IPS DF 19.7 (cell line): ENCODE results near the gene ZNF579.

ENCODE experiments used
- DNase-seq: peaks from one replicate; pipeline ENCODE4 v3.0.0-alpha.2; 2013; ENCODE audit warnings: low read depth, low spot score

ZNF579 gene

GRCh38 chr19:55611983-55612645 lies 31.5 kb upstream of the ZNF579 start:
- DNase-seq = no peak

- DNase-seq = no peak
Measured at GRCh38 chr19:55611300-55611982, 30.8 kb upstream of the ZNF579 start.

GRCh38 chr19:55609326-55609725 lies 28.7 kb upstream of the ZNF579 start:
- no peak for DNase-seq

GRCh38 chr19:55606817-55607216 lies 26.2 kb upstream of the ZNF579 start:
- no peak for DNase-seq

- DNase-seq = no peak
Measured at GRCh38 chr19:55606471-55606787, 25.8 kb upstream of the ZNF579 start.

- no peak for DNase-seq
Measured at GRCh38 chr19:55605637-55606470, 25.2 kb upstream of the ZNF579 start, which contains the start of gene ZNF865. Gene ZNF865, plus strand, starts transcription at chr19:55605647. Its CDS starts 7,972 bp downstream, at chr19:55613619.

GRCh38 chr19:55605207-55605636 lies 24.6 kb upstream of the ZNF579 start:
- no peak for DNase-seq

- no peak for DNase-seq
Measured at GRCh38 chr19:55603581-55604292, 23.1 kb upstream of the ZNF579 start.

DNA sequence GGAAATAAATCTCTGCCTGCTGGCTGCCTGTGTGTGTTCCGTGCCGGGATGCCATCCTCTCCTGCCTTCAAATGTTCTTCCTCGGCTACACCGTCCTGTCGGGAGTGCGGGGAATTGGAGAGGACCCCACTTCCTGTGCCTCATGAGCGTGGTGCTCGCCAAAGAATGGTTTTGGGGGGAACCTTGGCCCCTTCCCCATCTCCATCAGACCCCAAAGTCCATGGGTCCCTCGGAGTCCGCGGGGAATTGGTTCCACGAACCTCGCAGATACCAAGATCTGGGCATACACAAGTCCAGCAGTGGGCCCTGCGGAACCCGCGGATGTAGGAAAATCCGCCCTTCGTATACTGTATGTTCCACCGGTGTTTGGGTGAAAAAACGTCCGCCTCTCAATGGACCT lies 22.5 kb upstream of the ZNF579 start:
- DNase-seq = no peak

- no peak for DNase-seq
Measured at GRCh38 chr19:55602104-55603001, 21.7 kb upstream of the ZNF579 start.

DNA sequence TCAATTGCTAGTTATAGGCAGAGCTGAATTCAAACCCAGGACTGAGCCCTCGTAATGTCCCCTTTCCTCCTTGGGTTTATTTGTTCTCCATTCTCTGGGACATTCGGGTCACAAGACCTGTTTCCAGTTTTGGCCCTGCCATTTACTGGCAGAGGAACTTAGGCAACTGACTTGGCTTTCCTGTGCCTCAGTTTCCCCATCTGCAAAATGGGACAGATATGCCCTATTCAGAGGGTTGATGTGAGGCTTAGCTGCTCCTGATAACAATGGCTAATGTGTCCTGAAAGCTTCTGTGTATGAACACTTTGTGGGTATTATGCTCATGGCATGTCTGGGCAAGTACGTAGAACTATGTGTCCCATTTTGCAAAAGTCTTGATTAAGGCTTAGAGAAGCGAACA lies 20.4 kb upstream of the ZNF579 start:
- no peak for DNase-seq

- no peak for DNase-seq
Measured at GRCh38 chr19:55600662-55601028, 20.0 kb upstream of the ZNF579 start.

DNA sequence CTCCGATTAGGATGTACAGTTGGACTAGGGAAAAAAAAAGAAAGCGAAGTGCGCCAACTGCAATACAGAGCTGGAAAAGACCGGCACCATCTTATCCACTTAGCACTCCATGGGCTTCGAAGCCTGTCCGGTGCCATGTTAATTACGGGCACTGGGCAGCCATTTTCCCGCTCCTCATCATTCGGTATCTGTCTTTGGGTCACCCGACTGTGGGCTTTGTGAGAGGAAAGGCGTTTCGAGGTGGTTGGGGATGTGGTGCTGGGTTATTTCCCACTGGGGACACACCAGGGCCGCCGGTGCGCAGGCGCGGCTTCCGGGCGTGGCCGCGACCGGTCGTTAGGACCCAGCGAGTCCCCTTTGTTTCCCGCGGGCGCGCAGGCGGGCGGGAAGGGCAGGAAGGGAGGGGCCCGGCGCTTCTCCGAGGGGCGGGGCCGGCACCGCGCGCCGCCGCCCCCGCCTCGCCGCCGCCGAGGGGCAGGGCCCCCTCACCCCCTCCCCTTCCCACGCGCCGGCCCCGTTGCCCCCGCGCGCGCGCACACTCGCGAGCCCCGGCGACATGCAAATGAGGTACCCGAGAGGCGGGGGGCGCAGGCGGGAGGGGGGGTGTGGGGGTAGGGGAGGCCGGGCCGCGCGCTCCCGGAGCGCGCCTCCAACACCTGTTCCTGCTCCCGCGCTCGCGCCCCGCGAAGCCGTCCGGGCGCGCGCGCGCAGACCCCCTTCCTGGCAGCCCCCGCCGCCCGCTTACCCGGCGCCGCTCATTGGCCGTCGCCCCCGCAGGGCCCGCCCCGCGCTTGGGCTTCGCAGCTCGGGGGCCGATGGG lies 19.4 kb upstream of the ZNF579 start, which contains the start of gene ZNF524:
TSS of gene ZNF524 (plus strand) at position 447 of the 820 bp plus-strand sequence. CDS start 1,825 bp downstream, outside the sequence.
- DNase-seq = no peak

DNA sequence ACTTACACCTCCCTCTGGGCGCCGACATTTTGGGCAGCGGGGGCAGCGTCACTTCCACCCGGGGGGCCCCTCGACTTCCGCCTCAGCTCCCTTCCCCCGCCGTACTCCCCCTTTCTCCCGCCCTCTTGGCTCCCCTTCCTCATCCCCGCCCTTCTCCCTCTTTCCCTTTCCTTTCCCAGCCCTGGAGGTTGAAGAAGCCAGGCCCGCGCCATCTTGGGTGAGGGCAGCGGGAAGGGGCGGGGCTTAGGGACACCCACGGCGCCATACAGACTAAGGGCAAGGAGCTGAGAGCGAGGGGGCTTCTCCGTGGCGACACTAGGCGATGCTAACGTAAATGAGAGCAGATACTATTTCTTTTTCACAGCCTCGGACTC lies 18.8 kb upstream of the ZNF579 start, which contains the start of gene FIZ1:
TSS of gene FIZ1 (minus strand) at position 50 of the 374 bp plus-strand sequence. CDS start 1,652 bp downstream, outside the sequence.
- no peak for DNase-seq

GRCh38 chr19:55598719-55599467 lies 18.2 kb upstream of the ZNF579 start:
- DNase-seq = no peak

DNA sequence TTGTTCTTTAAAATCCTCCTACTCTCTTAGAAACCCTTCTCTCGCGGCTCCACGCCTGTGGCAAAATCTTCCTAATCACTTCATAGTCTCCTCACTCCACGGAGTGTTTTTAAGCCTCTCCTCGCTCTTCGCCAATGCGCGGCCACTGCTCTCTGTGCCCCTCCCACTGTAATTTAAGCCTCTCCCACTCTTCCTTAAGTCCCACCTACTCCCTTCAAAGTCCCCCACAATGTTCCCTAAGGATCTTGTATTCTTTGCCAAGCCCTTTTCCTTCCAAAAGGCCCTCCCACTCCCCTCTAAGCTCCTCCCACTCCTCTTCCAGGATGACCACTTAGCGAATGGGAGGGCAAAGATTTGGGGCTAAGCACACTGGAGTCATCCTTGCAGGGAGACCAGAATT lies 17.4 kb upstream of the ZNF579 start:
- DNase-seq = no peak

DNA sequence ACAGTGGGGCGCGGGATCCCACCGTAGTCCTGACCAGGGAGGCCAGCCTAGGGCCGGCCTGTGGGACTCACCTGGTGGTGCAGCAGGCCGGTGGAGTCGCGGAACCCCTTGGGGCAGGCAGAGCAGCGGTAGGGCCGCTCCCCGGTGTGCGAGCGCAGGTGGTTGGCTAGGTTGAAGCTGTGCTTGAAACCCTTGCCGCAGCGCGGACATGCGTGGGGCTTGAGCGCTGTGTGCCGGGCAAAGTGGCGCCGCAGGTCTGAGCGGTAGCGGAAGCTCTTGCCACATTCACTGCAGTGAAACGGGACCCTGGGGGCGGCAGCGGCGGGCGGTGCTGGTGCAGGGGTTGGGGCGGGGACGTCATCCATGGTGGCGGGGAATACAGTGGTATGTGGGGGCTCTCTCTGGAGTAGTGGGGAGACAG lies 16.9 kb upstream of the ZNF579 start:
- DNase-seq = no peak

DNA sequence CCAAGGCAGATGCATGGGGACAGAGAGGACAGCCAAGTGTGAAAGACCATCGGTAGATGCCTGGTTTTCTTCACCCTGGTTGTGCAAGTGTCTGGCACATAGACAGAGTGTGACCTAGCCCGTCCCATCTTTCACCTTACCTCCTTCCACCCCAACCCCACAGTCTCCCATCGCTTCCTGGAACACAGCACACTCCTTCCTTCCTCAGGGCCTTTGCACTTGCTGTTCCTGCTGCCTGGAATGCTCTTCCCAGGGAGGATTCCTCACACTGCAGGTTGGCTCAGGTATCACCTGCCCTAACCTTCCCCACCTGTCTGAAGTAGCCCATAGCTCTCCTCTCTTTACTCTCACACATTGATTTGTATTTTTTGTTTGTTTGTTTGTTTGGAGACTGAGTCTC lies 15.7 kb upstream of the ZNF579 start:
- no peak for DNase-seq

DNA sequence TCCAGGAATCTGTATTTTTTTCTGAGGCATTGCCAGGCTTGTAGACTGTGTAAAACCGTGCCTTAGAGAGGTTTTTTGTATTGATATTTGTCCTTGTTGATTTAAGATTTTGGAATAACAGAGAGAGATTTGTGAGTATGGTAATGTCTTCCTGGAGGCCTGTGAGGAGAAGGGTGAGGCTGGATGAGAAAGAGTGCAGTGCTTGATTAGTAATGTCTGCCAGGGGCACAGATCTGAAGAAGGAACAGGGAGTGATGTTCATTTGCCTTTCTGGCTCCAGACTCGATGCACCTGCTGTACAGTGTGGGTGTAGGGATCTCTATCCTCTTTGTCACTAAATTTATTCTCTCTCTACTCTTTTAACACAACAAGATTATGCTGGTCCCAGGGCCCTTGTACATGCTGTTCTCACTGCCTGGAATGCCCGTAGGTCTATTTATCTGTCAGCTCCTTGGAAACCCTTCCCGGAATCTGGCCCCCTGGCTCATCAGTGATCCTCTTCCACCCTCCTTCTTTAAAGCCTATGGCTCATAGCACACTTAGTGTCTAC lies 14.4 kb upstream of the ZNF579 start:
- DNase-seq = no peak
